Measurements from ENCODE around the gene BCL6B.

The BCL6B gene

GRCh38 chr17:7025245-7025644 is 2.4 kb downstream of the BCL6B start:
- Histone ChIP-seq H3K4me2 (no peak overlapping the region), H3K9ac (no peak overlapping the region), H4K20me1 (no peaks in the 10 kb centered on the region), H3K4me1 (peaks cover 67% of the 10 kb centered on the region), H3K9me3 (no peaks in the 10 kb centered on the region), H3K27ac (no peak overlapping the region), H3K36me3 (0 out of 2 replicates have a peak, but pooled peaks cover 4% of the 10 kb centered on the region), H3K4me3 (no peak overlapping the region), H3K27me3 (peaks cover 32% of the 10 kb centered on the region)
- TF ChIP-seq Cebpa-rat (IDR thresholded peaks at IDR 0.05), result no peak

DNA sequence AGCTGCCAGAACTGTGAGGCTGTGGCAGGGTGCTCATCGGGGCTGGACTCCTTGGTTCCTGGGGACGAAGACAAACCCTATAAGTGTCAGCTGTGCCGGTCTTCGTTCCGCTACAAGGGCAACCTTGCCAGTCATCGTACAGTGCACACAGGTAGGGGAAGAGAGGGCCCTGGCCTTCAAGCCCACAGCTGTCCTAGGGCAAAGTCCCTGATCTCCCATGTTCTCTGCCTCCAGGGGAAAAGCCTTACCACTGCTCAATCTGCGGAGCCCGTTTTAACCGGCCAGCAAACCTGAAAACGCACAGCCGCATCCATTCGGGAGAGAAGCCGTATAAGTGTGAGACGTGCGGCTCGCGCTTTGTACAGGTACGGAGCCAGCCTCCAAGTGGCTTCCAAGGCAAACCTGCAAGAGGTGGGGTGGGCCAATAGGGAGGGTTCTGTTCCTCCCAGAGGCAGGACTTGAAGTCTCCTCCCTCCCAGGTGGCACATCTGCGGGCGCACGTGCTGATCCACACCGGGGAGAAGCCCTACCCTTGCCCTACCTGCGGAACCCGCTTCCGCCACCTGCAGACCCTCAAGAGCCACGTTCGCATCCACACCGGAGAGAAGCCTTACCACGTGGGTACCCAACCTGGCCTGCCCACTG is 3.7 kb downstream of the BCL6B start:
- no peak overlapping the region for H3K4me3 ChIP-seq
- H3K4me1 ChIP-seq, result peaks cover 69% of the 10 kb centered on the region
- 0 out of 2 replicates have a peak, but pooled peaks cover 4% of the 10 kb centered on the region for H3K36me3 ChIP-seq
- no peaks in the 10 kb centered on the region for H3K9me3 ChIP-seq
- no peak overlapping the region for H3K4me2 ChIP-seq
- no peak for TF ChIP-seq Cebpa-rat (IDR thresholded peaks at IDR 0.05)
- peaks cover 26% of the 10 kb centered on the region for H3K27me3 ChIP-seq
- no peak overlapping the region for H3K27ac ChIP-seq
- no peak overlapping the region for H3K9ac ChIP-seq
- H4K20me1 ChIP-seq, result no peaks in the 10 kb centered on the region

DNA sequence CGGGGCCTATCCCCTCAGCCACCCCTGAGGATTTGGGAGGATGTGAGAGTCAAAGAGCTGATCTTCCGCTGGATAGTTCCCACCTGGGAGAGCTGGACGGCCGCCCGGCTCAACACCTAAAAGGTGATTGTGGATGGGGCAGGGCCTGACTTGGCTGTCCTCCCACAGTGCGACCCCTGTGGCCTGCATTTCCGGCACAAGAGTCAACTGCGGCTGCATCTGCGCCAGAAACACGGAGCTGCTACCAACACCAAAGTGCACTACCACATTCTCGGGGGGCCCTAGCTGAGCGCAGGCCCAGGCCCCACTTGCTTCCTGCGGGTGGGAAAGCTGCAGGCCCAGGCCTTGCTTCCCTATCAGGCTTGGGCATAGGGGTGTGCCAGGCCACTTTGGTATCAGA is 4.5 kb downstream of the BCL6B start:
- Histone ChIP-seq H3K9ac (no peak overlapping the region), H3K27ac (peak overlapping the region; percentile 4; the same call in 1 of the 2 replicates), H3K36me3 (0 out of 2 replicates have a peak, but pooled peaks cover 4% of the 10 kb centered on the region), H3K27me3 (peaks cover 20% of the 10 kb centered on the region), H4K20me1 (no peaks in the 10 kb centered on the region), H3K4me1 (peaks cover 64% of the 10 kb centered on the region), H3K4me3 (no peak overlapping the region), H3K4me2 (0 out of 2 replicates have a peak overlapping the region, but pooled peaks have one; percentile 9), H3K9me3 (no peaks in the 10 kb centered on the region)
- TF ChIP-seq Cebpa-rat (IDR thresholded peaks at IDR 0.05), result no peak

- H3K4me1 ChIP-seq, result peaks cover 50% of the 10 kb centered on the region
- no peak overlapping the region for H3K4me3 ChIP-seq
- H3K27ac ChIP-seq, result peak overlapping the region; percentile 92
- H3K4me2 ChIP-seq, result peak overlapping the region; percentile 84
- H3K27me3 ChIP-seq, result peaks cover 2% of the 10 kb centered on the region; the same call in 1 of the 2 replicates
- 0 out of 2 replicates have a peak, but pooled peaks cover 4% of the 10 kb centered on the region for H3K36me3 ChIP-seq
- H3K9me3 ChIP-seq, result no peaks in the 10 kb centered on the region
- H4K20me1 ChIP-seq, result no peaks in the 10 kb centered on the region
- H3K9ac ChIP-seq, result peak overlapping the region; percentile 68
- no peak for TF ChIP-seq Cebpa-rat (IDR thresholded peaks at IDR 0.05)
Observed at GRCh38 chr17:7029096-7029495, 6.2 kb downstream of the BCL6B start.

GRCh38 chr17:7029659-7030058 is 6.8 kb downstream of the BCL6B start:
- Histone ChIP-seq H3K4me1 (peaks cover 50% of the 10 kb centered on the region), H3K9ac (peak overlapping the region; percentile 68), H4K20me1 (no peaks in the 10 kb centered on the region), H3K36me3 (0 out of 2 replicates have a peak, but pooled peaks cover 4% of the 10 kb centered on the region), H3K4me3 (peak overlapping the region; percentile 49), H3K27ac (peak overlapping the region; percentile 92), H3K4me2 (peak overlapping the region; percentile 84), H3K27me3 (no peaks in the 10 kb centered on the region), H3K9me3 (no peaks in the 10 kb centered on the region)
- TF ChIP-seq Cebpa-rat (IDR thresholded peaks at IDR 0.05), result no peak

GRCh38 chr17:7034955-7035590 is 12.2 kb downstream of the BCL6B start:
- H3K9me3 ChIP-seq, result no peaks in the 10 kb centered on the region
- H3K27me3 ChIP-seq, result no peaks in the 10 kb centered on the region
- H3K36me3 ChIP-seq, result no peaks in the 10 kb centered on the region
- peak overlapping the region; percentile 94 for H3K27ac ChIP-seq
- no peaks in the 10 kb centered on the region for H4K20me1 ChIP-seq
- peaks cover 68% of the 10 kb centered on the region for H3K4me1 ChIP-seq
- TF ChIP-seq Cebpa-rat (IDR thresholded peaks at IDR 0.05), result no peak
- H3K9ac ChIP-seq, result peak overlapping the region; percentile 82
- H3K4me3 ChIP-seq, result peak overlapping the region; percentile 80
- peak overlapping the region; percentile 99 for H3K4me2 ChIP-seq

- Histone ChIP-seq H3K36me3 (no peaks in the 10 kb centered on the region), H3K4me2 (peak within 1 kb of the TSS; percentile 99), H4K20me1 (no peaks in the 10 kb centered on the region), H3K27me3 (peaks cover 3% of the 10 kb centered on the region; the same call in 1 of the 2 replicates), H3K27ac (peak within 1 kb of the TSS; percentile 94), H3K9me3 (no peaks in the 10 kb centered on the region), H3K4me3 (peak within 1 kb of the TSS; percentile 80), H3K9ac (peak within 1 kb of the TSS; percentile 82), H3K4me1 (peaks cover 68% of the 10 kb centered on the region)
- TF ChIP-seq Cebpa-rat (IDR thresholded peaks at IDR 0.05), result no peak
Observed at GRCh38 chr17:7035591-7036368, 12.9 kb downstream of the BCL6B start, which contains the start of gene SLC16A13. Gene SLC16A13, plus strand, starts transcription at chr17:7036015. Its CDS starts 368 bp downstream, at chr17:7036383.

- peak overlapping the region; percentile 13; the same call in 1 of the 2 replicates for H3K9ac ChIP-seq
- TF ChIP-seq Cebpa-rat (IDR thresholded peaks at IDR 0.05), result no peak
- H3K27ac ChIP-seq, result 0 out of 2 replicates have a peak overlapping the region, but pooled peaks have one; percentile 2
- H4K20me1 ChIP-seq, result no peaks in the 10 kb centered on the region
- peaks cover 83% of the 10 kb centered on the region for H3K4me1 ChIP-seq
- no peaks in the 10 kb centered on the region for H3K9me3 ChIP-seq
- H3K27me3 ChIP-seq, result peaks cover 27% of the 10 kb centered on the region
- H3K4me2 ChIP-seq, result peak overlapping the region; percentile 99
- H3K36me3 ChIP-seq, result no peaks in the 10 kb centered on the region
- no peak overlapping the region for H3K4me3 ChIP-seq
Observed at GRCh38 chr17:7038025-7038862, 15.4 kb downstream of the BCL6B start.

GRCh38 chr17:7039832-7040231 is 17.0 kb downstream of the BCL6B start:
- no peak overlapping the region; the same call in 1 of the 2 replicates for H3K9ac ChIP-seq
- no peak overlapping the region for H3K4me3 ChIP-seq
- no peaks in the 10 kb centered on the region for H4K20me1 ChIP-seq
- TF ChIP-seq Cebpa-rat (IDR thresholded peaks at IDR 0.05), result no peak
- H3K4me2 ChIP-seq, result peak overlapping the region; percentile 99
- no peaks in the 10 kb centered on the region for H3K36me3 ChIP-seq
- peaks cover 37% of the 10 kb centered on the region for H3K27me3 ChIP-seq
- no peaks in the 10 kb centered on the region for H3K9me3 ChIP-seq
- peak overlapping the region; percentile 60 for H3K27ac ChIP-seq
- H3K4me1 ChIP-seq, result peaks cover 86% of the 10 kb centered on the region

Measured in BLaER1 (cell line).